Sigmoid colon (tissue), 4 donors: ENCODE measurements around the gene EPHB1.

Source experiments
- CTCF ChIP-seq, 4 experiments: fragments of 450-650 bp in 3 of 4; fragments of 200-600 bp in 1 of 4; IDR thresholded peaks; one replicate each; pipeline ENCODE4 v1.5.1; 2016 to 2019; ENCODE audit warnings: antibody characterized with exemption in 4 of 4, mild to moderate bottlenecking in 3 of 4, moderate library complexity in 2 of 4
- EP300 ChIP-seq, 4 donors: sonication (generic); formaldehyde crosslinking; IDR thresholded peaks; one replicate each; pipeline ENCODE4 v1.6.1; 2017; ENCODE audit warnings: antibody characterized with exemption in 4 of 4
- POLR2A ChIP-seq, 2 donors: fragments of 450-650 bp; IDR thresholded peaks; one replicate each; pipeline ENCODE4 v1.6.1; 2016; ENCODE audit warnings: antibody characterized with exemption in 2 of 2, mild to moderate bottlenecking in 2 of 2, moderate library complexity in 2 of 2

- no peak for TF ChIP-seq EP300 (IDR thresholded peaks at IDR 0.05)
- no peak for TF ChIP-seq CTCF (IDR thresholded peaks at IDR 0.05)
- no peak for TF ChIP-seq POLR2A (IDR thresholded peaks at IDR 0.05)
Observed at GRCh38 chr3:134896141-134896540, 101.1 kb downstream of the EPHB1 start.
